GM21619 (cell line): ENCODE measurements around the gene CAPN1.

Experiments used
- ATAC-seq: cut with Tn5 transposase; IDR thresholded peaks from one replicate; pipeline ENCODE4 v1.9.1; 2021; ENCODE audit not compliant: unreplicated experiment

Gene CAPN1

DNA sequence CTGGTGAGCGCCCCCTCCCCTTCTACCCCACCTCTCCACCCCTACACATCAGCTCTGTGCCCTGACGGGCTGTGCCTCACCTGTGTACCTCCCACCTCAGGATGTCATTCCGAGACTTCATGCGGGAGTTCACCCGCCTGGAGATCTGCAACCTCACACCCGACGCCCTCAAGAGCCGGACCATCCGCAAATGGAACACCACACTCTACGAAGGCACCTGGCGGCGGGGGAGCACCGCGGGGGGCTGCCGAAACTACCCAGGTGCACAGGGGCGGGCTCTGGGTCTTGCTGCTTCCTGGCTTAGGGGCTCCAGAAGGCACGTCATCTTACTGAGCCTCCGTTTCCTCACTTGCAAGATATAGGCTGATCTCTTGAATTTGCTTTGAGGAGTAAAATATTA lies 6.8 kb downstream of the CAPN1 start:
- no peak for ATAC-seq

DNA sequence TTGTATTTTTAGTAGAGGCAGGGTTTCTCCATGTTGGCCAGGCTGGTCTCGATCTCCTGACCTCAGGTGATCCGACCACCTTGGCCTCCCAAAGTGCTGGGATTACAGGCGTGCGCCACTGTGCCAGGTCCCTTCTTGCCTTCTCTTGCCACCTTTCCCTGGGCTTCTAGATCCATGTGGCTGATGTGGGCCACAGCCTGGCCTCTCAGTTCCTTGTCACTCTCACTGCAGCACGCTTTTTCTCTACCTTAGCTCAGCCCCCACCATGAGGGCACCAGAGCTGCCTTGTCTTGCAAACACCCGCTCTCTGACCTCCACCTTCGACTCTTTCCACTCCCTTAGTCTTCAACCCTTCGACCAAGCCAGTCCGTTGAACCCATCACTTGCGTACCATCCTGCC lies 7.5 kb downstream of the CAPN1 start:
- no peak for ATAC-seq

GRCh38 chr11:65194564-65194963 lies 12.8 kb downstream of the CAPN1 start:
- ATAC-seq = no peak

- no peak for ATAC-seq
Measured at GRCh38 chr11:65204143-65204542, 22.4 kb downstream of the CAPN1 start.

DNA sequence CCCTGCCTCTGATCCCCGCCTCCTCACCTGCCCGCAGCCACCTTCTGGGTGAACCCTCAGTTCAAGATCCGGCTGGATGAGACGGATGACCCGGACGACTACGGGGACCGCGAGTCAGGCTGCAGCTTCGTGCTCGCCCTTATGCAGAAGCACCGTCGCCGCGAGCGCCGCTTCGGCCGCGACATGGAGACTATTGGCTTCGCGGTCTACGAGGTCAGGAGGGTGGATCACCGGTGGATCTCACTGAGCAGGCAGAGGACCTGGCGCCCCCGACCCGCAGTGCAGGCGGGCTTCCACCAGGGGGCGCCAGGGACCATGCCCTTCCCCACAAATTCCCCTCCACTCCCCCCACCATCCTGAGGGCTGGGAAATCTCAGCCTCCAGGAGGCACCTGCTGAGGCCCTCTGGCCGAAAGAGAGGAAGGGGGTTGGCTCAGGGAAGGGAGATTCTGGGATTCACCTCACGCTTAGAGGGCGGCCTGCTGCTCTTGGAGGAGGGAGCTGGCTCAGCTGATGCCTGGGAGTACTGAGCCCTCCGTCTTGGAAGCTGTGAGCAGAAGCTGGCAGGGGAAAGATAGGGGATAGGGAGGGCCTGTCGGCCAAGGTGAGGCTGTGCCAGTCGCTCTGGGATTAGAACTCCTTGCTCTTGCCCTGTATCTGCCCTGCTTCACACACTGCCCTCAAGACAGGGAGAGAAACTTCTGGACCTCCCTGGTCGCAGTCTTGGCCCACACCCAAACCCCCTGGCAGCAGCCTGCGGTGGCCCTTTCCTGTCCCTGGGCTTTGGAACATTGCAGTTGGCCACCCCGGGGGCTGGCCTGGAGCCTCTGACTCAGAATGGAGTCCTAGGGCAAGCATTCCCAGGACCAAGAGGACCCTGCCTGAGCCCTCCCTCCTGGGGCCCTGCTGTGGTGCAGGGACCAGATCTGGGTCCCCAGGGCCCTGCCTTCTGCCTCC lies 23.2 kb downstream of the CAPN1 start:
- no peak for ATAC-seq

DNA sequence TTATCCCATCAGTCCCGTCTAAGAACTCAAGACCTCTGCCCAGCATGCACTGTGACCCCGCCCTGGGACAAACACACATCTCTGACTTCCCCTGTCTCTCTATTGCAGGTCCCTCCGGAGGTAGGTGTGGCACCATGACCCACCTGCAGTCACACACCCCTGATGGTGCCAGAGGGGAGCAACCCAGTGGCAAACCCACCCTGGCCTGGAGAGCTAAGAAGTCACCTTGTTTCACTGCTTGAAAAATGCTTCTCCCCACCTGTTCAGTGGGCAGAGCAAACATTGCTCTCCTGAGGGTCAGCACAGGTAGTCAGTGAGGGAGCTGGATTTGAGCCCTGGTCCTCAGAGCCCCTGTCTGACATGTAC lies 23.9 kb downstream of the CAPN1 start:
- ATAC-seq = no peak

DNA sequence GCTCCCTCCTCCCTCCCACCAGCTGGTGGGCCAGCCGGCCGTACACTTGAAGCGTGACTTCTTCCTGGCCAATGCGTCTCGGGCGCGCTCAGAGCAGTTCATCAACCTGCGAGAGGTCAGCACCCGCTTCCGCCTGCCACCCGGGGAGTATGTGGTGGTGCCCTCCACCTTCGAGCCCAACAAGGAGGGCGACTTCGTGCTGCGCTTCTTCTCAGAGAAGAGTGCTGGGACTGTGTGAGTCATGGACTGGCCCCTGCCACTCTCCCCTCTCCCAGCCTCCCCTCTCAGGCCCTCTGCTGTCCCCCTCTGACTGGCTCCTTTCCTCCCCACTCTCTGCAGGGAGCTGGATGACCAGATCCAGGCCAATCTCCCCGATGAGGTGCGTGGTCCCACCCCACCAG lies 24.7 kb downstream of the CAPN1 start:
- no peak for ATAC-seq

- ATAC-seq = no peak
Measured at GRCh38 chr11:65206901-65207300, 25.2 kb downstream of the CAPN1 start.

DNA sequence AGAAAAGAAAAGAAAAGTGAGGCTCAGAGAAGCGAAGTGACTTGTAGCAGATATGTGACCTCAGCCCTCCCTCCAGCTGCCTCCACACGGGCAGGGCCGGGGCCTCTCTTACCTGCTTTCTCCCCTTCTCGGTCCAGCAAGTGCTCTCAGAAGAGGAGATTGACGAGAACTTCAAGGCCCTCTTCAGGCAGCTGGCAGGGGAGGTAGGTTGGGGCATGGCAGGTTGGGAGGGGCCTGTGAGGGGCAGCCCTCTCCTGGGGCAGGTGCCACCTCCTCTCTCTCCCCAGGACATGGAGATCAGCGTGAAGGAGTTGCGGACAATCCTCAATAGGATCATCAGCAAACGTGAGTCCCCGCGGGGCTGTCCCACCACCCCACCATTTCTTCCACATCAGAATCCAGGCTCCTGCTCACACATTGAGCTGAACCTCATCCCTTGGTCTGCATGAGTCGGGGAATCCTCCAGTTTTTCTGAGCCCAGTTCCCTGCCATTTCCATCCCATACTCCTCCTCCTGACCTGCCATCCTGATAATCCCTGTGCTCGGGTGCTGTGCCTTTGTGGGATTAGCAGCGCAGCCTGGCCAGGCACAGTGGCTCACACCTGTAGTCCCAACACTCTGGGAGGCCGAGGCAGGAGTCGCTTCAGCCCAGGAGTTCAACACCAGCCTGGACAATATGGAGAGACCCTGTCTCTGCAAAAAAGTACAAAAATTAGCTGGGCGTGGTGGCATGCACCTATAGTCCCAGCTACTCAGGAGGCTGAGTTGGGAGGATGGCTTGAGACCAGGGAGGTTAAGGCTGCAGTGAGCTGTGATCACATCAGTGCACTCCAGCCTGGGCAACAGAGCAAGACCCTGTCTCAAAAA lies 26.4 kb downstream of the CAPN1 start:
- ATAC-seq = no peak

GRCh38 chr11:65208785-65209710 lies 27.3 kb downstream of the CAPN1 start:
- ATAC-seq = no peak

DNA sequence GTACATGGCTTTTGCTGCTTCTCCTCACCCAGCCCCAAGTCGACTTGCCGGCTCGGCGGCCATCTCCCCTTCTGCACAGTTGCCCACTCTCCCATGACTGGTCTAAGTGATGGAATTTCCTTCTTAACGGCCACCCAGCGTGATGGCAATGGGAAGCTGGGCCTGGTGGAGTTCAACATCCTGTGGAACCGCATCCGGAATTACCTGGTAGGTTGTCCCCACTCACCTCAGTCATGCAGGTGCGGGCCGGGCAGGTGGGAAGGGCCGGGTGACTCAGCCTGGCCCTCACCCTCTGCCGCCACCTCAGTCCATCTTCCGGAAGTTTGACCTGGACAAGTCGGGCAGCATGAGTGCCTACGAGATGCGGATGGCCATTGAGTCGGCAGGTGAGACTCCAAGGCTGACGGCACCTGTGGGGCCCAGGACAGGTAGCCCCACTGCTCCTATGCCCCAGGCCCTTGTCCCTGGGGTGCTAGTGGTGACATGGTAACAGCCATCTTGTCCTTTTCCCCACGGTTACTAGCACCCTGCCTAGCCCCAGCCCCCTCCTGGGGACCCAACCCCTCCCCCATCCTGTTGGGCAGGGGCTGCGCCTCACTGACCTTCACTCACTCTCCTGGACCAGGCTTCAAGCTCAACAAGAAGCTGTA lies 28.1 kb downstream of the CAPN1 start:
- ATAC-seq = no peak

GRCh38 chr11:65210361-65210731 lies 28.6 kb downstream of the CAPN1 start:
- no peak for ATAC-seq

- ATAC-seq = no peak
Measured at GRCh38 chr11:65210748-65211147, 29.0 kb downstream of the CAPN1 start.

DNA sequence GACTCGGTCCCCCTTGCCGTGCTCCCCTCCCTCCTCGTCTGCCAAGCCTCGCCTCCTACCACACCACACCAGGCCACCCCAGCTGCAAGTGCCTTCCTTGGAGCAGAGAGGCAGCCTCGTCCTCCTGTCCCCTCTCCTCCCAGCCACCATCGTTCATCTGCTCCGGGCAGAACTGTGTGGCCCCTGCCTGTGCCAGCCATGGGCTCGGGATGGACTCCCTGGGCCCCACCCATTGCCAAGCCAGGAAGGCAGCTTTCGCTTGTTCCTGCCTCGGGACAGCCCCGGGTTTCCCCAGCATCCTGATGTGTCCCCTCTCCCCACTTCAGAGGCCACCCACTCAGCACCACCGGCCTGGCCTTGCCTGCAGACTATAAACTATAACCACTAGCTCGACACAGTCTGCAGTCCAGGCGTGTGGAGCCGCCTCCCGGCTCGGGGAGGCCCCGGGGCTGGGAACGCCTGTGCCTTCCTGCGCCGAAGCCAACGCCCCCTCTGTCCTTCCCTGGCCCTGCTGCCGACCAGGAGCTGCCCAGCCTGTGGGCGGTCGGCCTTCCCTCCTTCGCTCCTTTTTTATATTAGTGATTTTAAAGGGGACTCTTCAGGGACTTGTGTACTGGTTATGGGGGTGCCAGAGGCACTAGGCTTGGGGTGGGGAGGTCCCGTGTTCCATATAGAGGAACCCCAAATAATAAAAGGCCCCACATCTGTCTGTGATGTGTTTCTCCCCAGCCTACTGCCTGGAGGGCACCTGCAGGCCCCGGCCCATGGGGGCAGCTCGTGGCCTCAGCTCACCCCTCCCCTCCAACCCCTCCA lies 29.8 kb downstream of the CAPN1 start:
- ATAC-seq = no peak

GRCh38 chr11:65212226-65212801 lies 30.6 kb downstream of the CAPN1 start:
- no peak for ATAC-seq

DNA sequence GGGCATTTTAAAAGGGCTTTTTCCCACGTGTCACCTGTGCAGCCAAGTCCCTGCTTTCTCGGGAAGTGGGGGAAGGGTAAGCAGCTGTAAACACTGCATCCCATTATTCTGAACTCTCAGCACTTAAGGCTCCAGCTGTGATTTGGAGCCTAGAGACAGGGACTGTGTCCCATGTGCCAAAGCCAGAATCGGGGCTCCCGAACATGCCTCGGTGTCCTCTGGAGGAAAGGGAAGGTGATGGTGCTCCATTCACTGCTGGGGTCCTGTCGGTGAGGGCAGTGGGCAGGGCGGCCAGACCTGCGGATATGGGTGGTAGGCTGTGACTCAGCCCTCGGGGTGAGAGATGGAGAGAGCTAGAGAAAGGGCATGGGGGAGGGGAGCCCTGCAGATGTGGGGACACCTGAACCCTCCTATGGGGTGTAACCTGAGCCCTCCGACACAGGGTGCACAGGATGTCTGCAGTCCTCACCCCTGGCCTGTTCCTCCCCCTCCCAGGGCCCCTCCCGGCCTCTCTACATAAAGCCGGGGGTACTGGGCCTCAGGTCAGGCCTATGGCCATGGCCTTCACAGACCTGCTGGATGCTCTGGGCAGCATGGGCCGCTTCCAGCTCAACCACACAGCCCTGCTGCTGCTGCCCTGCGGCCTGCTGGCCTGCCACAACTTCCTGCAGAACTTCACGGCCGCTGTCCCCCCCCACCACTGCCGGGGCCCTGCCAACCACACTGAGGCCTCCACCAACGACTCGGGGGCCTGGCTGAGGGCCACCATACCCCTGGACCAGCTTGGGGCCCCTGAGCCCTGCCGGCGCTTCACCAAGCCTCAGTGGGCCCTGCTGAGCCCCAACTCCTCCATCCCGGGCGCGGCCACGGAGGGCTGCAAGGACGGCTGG lies 31.8 kb downstream of the CAPN1 start:
- ATAC-seq = no peak

- ATAC-seq = no peak
Measured at GRCh38 chr11:65214212-65214845, 32.6 kb downstream of the CAPN1 start.
